ENCODE results near the gene FTCD.

The FTCD gene

GRCh38 chr21:46135782-46136395, 19.5 kb downstream of the FTCD start:
- DNase-seq = no peak

DNA sequence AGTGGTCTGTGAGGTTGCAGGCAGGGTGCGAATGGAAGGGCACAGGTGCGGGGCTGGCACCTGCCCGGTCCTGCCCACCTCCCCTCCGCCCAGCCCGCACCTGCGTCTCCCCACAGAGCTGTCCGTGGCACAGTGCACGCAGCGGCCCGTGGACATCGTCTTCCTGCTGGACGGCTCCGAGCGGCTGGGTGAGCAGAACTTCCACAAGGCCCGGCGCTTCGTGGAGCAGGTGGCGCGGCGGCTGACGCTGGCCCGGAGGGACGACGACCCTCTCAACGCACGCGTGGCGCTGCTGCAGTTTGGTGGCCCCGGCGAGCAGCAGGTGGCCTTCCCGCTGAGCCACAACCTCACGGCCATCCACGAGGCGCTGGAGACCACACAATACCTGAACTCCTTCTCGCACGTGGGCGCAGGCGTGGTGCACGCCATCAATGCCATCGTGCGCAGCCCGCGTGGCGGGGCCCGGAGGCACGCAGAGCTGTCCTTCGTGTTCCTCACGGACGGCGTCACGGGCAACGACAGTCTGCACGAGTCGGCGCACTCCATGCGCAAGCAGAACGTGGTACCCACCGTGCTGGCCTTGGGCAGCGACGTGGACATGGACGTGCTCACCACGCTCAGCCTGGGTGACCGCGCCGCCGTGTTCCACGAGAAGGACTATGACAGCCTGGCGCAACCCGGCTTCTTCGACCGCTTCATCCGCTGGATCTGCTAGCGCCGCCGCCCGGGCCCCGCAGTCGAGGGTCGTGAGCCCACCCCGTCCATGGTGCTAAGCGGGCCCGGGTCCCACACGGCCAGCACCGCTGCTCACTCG, 23.3 kb downstream of the FTCD start:
- no peak for DNase-seq

DNA sequence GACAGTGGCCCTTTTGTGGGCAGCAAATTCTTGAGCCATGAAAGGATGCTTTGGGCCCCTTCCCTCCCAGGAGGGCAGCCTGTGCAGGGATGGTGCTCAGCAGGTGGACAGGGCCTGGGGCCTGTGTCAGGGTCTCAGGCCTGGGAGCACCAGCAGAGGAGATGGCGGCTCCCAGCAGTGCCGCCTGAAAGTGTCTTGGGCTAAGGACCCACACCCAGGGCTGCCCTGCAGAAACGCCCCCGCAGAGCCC, 23.9 kb downstream of the FTCD start:
- no peak for DNase-seq

DNA sequence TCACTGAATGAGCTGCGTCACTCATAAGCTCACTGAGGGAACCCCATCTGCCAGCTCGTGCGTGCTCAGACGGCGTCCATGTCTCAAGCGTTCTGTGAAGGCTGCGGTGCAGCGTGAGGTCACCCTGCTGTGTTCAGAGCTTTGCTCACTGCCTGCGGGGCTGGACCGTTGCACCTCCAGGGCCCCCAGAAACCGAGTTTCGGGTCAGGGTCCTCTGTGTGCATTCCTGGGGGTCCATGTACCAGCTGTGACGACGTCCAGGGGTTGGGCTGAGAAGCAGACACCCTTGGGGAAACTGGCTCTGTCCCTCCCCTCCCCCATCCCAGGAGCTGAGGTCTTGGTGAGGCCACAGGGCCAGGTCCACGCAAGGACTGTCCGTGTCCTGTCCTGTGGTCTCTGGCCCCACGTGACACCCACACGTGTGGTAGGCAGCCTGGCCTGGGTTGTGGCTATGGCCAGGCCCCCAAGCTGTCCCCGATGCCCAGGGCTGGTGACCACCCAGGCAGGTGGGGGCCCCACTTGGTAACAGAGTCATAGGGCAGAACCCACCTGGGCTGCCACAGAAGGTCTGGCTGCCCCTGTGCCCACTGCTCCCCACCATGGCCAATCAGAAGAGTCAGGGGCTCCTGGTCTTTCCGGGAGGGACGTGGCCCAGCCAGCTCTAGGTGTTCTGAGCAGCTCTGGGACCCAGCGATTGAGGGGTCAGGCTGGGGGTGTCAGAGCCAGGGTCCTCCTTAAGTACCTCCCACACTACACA, 24.4 kb downstream of the FTCD start:
- no peak for DNase-seq

DNA sequence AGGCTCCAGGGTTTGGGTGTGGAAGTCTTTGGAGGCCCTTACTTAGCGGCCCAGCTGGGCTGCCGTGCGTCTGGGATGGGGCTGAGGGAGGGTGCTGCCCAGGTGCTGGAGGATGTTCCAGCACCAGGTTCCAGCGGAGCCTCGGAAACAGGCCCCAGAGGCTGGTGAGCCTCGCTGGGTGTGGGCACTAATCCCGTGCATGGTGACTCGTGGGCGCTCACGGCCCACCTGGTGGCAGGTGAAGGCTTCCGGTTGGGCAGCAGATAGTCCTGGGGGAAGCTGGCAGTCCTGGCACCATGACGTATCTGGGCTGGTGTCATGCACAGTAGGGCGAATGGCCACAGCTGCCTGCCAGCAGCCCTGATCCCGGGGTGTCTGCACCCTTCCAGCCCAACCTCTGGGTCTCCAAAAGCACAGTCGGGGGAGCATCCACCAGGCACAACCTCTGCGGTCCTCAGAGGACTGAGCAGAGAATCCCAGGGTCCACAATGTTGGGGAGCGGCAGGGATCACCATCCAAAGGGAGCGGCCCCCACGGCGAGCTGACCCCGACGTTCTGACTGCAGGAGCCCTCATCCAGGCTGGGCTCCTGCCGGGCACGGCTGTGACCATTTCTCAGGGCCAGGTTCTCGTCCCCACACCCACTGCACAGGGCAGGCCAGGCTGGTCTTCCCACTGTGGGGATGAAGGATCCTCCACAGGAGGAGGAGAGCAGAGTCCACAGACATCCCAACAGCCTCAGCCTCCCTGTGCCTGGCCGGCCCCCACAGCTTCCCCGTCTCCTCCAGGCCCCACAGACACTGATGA, 25.3 kb downstream of the FTCD start:
- DNase-seq = no peak

DNA sequence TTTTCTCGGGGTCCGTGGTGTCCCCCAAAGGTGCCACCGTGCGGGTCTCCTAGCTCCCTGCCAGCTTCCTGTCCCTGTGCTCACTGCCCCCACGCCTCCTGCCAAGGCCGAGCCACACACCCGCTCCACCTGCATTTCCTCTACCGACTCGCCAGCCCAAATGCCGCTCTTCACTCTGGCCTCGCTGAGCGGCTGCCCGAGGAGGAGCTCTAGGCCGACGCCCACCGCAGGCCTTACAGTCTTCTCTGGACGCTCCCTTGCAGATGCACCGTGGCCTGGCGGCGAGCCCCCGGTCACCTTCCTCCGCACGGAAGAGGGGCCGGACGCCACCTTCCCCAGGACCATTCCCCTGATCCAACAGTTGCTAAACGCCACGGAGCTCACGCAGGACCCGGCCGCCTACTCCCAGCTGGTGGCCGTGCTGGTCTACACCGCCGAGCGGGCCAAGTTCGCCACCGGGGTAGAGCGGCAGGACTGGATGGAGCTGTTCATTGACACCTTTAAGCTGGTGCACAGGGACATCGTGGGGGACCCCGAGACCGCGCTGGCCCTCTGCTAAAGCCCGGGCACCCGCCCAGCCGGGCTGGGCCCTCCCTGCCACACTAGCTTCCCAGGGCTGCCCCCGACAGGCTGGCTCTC, 26.3 kb downstream of the FTCD start:
- DNase-seq = no peak

DNA sequence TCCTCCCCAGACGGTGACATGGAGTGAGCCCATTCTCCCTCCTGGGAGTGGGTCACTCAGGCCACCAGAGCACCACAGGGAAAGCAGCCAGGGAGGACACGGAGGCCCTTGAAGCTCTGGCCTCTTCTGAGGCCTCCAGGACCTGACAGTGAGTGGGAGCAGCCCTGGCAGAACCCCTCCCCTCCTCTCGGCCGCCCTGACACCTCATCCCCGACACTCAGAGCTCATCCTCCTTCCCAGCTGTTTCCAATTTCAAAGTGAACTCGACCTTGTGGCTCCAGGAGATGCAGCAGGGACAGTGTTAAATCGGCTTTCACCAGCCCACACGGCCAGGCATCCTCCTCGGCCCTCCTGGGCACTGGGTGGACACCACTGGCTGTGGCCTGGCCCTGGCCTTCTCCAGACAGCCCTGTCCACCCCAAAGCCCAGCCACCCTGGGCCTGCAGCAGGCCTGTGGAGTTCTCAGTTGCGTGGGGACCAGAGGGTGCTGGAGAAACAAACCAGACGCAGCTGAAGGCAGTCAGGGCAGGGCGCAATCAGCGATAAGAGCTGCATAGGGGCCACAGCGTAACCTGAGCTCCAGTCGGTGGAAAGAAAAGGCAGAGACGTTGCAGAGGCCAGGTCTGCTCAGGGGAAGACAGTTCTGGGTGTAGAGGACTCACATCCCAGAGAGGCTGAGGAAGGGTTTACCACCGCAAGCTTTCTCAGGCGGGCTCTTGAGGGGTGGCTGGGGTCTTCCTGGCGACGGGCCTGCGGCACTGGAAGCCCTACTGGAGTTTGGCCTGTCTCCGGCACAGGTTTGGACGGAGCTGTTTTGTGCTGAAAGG, 27.1 kb downstream of the FTCD start:
- DNase-seq = no peak

DNA sequence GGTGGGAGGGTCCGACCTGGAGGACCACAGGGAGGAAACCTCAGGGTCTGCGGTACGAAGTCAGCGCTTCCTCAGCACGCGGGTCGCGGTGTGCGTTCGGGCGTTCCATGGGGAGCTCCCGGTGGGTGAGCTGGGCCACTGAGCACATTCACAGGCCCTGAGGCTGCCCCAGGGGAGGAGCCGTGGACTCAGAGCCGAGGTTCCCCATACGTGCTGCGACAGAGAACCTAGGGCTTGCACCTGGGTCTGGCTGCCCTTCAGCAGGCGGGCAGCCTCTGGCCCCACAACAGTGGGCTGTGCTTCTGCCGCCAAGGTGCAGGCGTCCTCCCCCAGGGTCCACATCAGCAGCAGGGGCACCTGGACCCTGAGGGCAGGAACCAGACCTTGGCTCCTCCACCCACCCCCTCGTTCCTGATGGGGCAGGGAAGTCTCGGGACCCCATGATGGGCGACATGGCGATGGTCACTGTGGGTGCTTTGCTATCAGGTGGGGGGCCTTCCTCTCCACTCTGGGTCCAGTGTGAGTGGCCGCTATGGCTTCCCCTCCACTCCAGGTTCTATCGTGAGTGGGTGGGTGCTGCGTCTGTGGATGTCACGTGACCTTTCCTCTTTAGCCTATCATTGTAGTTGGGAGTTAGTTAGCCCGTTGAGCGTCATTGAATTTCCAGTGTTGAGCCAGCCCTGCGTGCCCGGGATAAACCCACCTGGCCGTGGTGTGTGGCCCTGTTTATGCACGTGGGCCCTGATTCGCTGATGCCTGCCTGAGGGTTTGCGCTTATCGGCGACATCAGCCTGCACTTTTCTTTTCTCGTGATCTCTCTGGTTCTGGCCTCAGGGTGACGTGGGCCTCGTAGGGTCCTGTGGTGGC, 27.9 kb downstream of the FTCD start:
- no peak for DNase-seq

- DNase-seq = no peak
These were observed 28.8 kb downstream of the FTCD start for GRCh38 chr21:46126309-46127238.

GRCh38 chr21:46125846-46126301, 29.5 kb downstream of the FTCD start:
- DNase-seq = no peak

DNA sequence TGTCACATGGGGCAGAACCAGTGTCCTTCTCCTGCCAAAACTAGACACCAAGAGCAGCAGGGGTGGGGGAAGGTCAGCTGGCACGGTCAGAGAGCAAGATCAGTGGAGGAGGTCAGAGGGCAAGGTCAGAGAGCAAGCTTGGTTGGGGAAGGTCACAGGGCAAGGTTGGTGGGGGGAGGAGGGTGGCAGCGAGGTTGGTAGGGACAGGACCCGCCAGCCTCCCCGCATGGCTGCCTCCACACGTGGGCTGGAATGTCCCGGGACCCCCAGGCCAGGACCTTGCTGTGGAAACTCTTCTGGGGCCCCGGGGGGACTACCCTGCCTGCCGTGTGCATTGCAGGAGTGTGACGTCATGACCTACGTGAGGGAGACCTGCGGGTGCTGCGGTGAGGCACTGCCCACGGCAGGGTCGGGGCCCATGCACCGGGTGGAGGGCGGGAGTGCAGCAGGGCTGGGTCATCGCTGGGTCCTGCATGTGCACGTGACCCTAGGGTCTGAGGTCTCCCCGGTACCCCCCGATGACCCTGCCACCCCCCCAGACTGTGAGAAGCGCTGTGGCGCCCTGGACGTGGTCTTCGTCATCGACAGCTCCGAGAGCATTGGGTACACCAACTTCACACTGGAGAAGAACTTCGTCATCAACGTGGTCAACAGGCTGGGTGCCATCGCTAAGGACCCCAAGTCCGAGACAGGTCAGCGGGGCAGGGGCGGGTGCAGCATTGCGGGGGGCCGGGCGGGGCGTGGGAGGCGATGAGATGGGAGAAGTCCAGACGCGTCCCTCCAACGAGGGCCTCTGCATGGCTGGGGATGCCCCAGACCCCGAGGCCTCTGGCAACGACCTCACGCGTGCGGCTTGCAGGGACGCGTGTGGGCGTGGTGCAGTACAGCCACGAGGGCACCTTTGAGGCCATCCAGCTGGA, 30.2 kb downstream of the FTCD start:
- no peak for DNase-seq

DNA sequence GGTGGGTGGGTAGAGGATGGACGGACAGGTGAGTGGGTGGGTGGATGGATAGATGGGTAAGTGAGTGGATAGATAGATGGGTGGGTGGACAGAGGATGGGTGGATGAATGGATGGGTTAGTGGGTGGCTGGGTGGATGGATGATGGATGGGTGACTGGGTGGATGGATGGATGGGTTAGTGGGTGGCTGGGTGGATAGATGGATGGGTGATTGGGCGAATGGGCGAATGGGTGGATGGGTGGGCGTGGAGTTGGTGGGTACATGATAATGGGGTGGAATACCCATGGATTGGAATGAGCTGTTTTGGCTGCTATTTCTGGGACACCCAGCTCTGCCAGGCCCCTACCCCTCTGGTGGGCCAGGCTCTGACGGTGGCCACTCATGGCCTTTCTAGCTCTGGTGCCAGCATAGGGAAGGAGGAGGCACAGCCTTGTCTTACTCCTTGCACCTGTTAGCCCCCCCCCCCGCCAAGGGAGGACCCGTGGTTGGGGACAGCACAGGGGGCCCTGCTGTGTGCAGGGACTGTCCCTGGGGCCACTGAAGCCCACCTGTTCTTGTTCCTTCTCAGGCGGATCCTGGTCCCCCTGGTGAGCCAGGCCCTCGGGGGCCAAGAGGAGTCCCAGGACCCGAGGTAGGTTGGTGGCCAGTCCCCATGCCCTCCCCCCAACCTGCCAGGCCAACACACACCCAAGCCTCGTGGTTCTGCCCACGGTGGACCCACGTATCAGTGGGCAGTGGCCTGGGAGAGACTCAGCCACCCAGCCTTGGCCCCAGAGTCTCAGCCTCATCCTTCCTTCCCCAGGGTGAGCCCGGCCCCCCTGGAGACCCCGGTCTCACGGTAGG, 31.1 kb downstream of the FTCD start:
- no peak for DNase-seq

DNA sequence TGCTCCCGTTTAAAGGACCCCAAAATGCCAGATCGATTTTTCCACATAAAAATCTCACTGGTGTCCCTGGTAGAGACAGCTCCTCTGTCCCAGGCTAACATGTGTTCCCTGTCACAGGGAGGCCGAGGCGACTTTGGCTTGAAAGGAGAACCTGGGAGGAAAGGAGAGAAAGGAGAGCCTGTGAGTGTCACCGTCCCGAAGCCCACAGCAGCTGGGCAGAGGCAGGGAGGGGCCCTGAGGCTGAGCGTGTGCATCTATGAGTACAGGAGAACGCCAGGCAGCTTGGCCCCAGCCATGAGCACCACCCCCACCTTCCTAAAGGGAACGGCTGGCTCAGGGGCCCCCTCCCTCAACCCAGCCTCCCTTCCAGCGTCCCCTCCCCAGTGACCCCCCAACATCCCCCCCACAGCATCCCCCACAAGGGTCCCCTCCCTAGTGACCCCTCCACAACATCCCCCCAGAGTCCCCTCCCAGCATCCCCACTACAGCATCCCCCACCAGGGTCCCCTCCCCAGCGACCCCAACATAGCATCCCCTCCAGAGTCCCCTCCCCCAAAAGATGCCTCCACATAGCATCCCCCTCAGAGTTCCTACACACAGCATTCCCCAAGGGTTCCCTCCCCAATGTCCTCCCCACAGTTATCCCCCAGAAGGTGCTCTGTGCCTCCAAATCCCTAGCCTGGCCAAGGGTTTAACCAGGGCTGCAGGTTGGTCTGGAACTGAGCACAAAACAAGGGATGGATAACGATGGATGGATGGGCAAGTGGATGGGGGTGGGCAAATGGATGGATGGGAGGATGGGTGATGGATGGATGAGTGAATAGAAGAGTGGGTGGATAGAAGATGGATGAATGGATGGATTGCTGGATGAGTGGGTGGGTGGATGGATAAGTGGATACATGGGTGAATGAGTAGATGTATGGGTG, 32.4 kb downstream of the FTCD start:
- DNase-seq = no peak

- no peak for DNase-seq
These were observed 33.1 kb downstream of the FTCD start for GRCh38 chr21:46122237-46122671.

GRCh38 chr21:46121286-46122221, 33.8 kb downstream of the FTCD start:
- no peak for DNase-seq
